ENCODE data around the gene FIBIN.

GRCh38 chr11:26987272-26987671 is 6.6 kb upstream of the FIBIN start:
- TF ChIP-seq POLR2A (IDR thresholded peaks at IDR 0.05) (no peak), CTCF (IDR thresholded peaks at IDR 0.05 in 8 of 11, conservative IDR thresholded peaks at IDR 0.05 in 3 of 11) (no peak)
